SIG-M5 treated with dmso at 0.1 percent for 504 hours (cell line): ENCODE measurements around the gene ZBTB46.
"Not testable (repeated sequence)": the region's sequence is repeated elsewhere in the genome, so short reads cannot be mapped to it uniquely, and the experiment has no call there.

ENCODE experiments used
- DNase-seq: peaks from one replicate; lab custom pipeline; 2025; ENCODE audit not compliant: unreplicated experiment; lab: John Stamatoyannopoulos, UW

ZBTB46 gene

DNA sequence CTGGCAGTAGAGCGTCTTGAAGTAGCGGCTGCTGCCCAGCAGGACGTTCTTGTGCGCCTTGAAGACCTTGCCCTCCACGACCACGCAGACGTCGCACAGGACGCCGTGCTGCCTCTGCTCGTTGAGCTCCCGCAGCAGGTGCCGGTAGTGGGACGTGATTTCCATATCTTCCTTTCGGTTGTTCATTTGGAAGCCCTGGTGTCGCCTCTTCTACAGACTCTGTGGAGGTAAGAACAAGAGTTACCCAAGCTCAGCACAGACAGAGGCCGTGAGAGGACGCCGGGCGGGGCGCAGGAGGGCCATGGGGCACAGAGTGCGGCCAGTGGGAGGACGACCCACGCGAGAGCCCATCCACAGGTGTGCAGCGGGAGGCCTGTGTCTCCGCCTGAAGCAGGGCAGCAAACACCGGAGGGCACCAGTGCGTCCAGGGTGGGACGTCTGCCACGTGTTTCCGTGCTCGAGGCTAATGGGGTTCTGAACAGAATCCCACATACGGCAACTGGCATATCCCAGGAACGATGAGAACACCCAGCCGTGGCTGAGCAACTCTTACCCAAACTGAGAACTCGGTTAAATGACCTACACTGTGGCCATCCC is 40.4 kb downstream of the ZBTB46 start:
- DNase-seq = no peak

DNA sequence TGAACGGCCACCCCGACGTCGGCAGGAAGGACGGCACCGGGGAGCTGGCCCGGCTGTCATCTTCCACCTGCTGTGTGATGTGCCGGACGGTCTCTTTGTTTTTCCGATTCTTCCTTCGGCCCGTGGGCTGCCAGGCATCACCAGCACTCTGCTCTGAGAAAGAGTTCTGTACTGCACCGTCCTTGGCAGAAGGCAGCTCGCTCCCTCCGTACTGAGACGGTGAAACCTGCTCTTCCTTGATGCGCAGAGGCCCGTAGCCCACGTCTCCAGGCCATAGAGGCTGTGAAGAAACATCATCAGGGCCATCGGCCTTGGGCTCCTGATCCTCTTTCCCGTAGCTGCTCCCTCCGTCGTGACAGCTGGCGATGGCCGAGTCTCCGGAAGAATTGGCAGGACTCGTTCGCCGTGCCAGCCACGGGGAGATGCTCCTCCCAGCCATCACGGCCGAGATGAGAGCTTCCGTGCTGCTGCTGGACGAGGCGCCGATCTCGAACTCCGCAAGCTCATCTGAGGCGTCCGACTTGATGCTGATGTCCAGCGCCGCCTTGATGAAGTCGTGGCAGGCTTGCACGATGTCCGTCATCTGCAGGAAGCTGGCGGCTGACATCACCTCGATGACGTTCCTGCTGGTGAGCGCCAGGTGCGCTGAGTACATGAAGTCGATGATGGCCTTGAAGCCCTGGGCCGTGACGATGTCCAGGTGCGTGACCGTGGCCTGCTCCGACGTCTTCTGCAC is 41.1 kb downstream of the ZBTB46 start:
- no peak for DNase-seq

DNA sequence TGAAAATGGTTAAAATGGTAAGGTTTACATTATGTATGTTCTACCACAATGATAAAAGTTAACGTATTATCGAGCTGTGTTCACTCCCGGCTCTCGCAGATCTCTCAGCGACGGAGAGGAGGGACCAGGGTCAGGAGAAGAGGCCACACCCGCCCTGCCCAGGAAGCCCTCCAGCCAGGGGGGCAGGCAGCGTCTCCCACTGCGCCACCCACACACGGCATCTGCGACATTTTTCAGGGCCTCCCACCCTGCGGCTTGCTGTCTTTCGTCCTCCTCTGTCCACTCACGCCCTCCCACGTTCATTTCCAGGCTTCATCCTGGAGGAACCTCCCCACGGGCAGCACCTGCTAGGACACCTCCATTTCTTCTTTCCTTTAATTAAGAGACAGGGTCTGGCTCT is 43.3 kb downstream of the ZBTB46 start:
- DNase-seq = no peak

DNA sequence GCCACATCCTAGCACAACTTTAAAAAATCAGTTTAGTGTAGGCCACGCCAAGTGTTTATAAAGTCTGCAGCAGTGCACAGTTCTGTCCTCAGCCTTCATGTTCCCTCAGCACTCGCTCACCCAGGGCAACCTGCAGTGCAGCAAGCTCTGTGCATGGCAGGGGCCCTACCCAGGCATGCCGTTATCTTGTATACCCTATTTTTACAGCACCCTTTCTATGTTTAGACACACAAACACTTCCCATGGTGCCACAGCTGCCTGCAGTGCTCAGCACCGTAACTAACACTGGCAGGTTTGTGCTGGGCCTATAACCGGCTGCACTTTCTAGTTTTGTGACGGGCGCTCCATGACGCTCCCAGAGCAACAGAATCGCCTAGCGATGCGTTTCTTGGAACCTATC is 43.8 kb downstream of the ZBTB46 start:
- DNase-seq = no peak

DNA sequence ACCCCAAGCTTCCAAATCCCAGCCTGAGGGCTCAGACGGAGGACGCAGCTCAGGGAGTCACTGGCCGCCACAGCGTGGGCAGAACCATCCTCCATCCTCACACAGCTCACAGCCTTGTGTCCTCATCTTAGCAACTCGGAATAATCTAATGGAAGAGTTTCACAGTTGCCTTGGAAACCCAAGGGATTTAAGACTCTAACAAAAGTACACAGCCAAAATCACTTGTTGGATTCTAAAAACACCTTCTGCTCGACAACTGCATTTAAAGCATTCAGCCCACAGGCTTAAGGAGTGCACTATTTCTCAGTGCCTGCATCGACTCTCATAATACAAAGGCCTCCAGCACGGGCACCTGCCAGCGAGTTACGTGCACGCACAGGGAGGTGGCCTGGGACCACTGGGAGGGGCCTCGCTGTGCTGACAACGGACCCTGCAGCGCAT is 45.4 kb downstream of the ZBTB46 start:
- no peak for DNase-seq

DNA sequence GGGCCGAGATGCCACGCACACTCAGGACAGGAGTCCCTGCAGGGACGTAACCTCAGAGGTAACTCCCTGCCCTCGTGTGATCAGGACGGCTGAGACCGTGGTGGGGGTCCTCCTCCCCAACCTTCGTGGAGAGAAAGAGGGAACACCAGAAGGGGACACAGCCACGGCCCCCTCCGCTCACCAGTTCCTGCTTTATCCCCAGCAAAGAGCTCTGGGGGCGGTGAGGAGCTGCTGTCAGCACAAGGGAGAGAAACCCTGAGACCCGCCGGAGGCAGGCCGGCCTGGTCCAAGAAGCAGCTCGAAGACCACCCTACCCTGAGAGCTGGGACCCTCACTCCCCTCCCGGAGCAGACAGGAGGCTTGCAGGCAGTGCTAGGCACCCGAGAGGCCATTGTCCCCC is 47.1 kb downstream of the ZBTB46 start:
- no peak for DNase-seq

DNA sequence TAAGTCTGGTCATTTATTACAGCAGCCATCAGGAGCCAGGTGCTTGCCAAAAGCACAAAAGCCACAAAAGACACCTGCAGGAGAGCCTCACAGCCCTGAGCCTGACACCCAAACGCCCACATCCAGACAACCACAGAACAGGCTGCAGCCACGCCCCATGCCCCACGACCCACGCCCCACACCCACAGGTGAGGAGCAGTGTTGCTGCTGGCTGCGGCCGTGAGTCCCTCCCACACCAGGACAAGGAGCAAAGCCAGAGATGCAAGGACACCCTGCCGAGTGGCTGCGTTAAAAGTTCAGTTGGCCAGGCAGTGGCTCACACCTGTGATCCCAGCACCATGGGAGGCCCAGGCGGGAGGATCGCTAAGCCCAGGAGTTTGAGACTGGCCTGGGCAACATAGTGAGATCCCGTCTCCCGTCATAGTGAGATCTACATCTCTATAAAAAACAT is 48.5 kb downstream of the ZBTB46 start:
- no peak for DNase-seq

DNA sequence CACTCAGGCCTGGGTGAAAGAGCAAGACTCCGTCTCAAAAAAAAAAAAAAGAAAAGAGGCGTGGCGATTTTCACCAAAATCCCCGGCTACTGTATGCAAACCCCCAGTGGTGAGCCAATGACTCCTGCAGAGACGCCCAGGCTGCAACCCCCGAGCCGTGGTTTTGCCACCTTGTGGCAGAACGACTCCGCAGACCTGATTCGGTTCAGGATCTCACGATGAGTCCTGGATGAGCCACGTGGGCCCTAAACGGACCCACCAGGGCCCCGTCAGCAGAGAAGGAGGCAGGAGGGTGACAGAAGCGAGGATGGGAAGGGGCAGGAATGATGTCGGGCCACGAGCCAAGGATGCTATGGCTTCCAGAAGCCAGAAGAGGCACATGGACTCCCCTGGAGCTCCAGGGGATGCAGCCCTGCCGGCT is 49.0 kb downstream of the ZBTB46 start:
- DNase-seq = peak; percentile 37

DNA sequence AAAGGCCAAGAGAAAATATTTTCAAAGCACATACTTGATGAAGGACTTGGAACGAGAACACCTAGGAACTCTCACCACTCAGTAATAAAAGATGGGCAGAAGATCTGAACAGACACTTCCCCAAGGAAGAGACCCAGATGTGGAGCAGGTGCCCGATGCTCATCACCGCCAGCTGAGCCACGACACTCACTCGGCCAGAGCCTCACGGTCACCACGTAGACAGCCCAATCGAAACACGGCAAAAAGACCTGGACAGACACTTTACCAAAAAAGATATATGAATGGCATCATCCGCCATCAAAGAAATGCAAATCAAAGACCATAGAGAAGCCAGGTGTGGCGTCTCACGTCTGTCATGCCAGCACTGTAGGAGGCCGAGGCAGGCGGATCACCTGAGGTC is 49.9 kb downstream of the ZBTB46 start:
- no peak for DNase-seq

DNA sequence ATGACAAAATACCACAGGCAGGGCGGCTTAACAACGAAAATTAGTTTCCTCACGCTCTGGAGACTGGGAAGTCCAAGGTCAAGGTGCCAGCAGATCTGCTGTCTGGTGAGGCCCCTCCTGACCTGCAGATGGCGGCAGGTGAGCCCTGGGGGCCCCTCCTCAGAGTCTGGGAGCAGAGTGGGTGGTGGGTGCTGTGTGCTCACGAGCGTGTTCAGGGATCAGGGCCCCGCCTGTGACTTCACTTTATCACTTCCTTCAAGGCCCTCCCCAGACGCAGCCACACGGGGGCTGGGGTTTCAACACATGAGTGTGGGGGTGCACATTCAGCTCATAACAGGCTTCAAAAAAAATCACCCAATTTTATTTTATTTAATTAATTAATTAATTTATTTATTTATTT is 52.2 kb downstream of the ZBTB46 start:
- DNase-seq = no peak

DNA sequence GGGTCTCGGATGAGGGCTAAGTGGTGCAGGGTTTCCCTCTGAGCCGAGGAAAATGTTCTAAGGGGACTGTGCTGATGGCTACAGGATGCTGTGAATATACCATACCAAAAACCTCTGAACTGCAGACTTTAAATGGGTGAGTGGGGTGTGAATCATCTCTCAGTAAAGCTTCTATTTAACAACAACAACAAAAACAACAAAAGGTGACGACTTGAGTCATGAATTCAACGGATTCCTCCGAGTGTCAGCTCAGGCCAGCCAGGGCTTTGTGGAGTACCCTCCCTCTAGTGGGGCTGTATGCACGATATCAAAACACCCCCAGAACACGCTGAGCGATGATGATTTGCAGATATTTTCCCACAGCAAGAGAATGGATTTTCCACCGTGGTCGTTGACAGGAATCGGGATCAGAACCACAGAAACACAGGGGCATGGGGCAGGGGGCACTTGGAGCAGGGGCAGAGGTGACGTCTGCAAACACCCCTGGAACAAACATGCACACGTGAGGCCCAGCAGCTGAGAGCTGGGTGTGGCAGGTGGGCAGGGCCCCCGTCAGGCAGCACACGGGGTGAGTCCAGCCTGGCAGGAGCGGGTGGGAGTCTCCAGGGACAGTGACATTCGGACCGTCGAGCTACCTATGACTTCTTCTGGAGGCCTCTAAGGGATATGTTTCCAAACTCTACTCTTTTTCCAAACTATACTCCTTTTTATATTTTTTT is 52.9 kb downstream of the ZBTB46 start:
- no peak for DNase-seq

DNA sequence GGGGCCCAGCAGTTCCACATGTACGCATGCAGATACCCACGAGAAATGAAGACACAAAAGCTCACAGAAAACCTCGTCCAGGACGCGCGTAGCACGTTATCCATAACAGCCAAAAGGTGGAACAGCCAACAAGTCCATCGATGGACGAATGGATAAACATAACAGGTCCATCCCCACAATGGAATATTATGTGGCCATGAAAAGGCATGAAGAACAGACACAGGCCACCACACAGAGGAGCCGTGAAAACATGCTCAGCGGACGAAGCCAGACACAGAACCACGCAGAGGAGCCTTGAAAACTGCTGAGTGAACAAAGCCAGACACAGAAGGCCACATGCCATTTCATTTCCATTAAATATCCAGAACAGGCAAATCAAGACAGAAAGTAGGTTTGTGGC is 53.5 kb downstream of the ZBTB46 start:
- no peak for DNase-seq

DNA sequence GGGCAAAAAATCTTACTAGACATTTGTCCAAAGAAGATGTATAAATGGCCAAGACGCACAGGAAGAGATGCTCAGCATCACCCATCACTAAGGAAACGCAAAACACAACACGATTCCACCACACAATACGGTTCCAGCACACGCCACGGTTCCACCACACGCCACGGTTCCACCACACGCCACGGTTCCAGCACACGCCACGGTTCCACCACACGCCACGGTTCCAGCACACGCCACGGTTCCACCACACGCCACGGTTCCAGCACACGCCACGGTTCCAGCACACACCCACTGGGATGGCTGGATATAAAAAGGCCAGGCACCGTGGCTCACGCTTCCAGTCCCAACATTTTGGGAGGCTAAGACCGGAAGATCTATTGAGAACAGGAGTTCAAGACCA is 54.2 kb downstream of the ZBTB46 start:
- not testable (repeated sequence) for DNase-seq

DNA sequence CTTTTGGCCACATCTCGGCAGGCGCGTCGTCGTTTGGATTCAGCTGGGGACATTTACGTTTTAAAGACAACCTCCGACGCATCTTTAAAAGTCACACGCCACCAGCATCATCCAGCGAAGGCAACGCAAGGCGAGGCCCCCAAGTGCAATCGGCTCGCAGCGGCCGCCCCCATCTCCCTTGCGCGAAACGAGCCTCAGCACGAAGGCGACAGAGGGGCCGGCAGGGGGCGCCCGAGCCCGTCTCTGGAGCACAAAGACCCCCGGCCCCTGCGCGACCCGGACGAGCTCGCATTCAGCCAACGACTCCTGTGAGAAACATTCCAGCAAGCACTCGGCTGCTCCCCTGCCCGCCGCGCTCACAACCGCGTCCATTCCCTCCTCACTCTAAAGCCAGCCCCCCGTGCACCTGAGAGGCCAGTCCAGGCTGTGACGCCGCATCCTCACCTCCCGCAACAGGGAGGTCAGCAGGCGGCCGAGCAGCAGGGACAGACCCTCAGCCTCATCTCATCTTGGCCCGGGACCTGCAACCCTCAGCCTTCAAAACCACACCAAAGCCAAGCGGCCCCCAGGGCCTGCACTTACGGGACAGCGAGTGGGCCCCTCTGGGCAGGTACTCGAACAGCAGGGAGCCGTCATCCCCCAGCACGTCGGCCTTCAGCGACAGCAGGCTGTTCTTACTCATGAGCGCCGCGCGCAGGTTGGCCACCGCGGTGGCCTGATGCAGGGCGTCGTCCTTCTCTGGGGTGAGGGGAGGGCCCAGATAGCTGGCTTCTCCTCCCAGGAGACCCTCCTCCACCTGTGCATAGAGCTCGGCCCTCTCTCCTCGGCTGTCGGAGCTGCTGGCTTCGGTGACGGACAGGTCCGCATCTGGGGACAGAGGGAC is 55.7 kb downstream of the ZBTB46 start:
- DNase-seq = no peak

DNA sequence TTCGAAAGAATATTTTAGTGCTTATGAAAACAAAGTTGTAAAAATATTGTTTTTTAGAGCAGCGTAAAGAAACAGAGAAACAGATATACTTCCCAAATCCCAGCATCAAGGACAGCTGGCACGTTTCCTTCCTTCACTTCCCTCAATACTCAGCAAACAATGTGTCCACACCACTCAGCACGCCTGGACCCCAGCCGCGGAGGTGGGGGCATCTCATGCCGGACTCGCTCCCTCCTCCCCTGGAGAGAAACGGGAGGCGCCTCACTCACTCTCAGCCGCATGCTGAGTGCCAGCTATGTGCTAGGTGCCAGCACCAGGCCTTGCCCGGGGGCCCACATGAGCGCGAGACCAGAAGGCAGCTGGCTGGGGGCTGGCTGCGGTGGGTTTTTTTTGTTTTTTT is 56.8 kb downstream of the ZBTB46 start:
- DNase-seq = no peak

DNA sequence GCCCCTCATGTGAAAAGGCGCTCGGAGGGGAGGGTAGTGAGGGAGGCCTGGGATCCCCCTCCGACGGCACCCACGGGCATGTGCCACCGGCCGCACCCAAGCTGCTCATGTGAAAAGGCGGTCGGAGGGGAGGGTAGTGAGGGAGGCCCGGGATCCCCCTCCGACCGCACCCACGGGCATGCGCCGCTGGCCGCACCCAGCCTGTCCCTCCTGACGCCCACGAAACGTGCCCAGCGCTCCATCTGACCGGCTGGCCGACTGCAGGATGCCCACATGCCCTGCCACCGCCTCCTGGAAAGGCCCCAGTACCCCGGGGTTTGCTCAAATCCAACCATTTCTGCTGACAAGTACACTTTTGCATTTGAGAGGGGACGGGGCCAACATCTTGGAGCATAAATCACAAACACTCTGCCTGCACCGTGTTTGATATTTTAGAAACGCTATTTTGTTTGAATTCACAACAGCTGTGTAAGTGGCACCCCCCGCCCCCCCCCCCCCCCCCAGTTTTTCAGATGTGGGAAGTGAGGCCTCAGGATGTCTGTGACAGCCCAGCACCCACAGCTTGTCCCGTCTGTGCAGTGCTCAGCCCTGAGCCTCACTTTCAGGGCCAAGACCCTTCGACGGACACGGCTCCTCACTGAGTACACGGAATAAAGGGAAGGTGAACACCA is 57.4 kb downstream of the ZBTB46 start:
- no peak for DNase-seq

DNA sequence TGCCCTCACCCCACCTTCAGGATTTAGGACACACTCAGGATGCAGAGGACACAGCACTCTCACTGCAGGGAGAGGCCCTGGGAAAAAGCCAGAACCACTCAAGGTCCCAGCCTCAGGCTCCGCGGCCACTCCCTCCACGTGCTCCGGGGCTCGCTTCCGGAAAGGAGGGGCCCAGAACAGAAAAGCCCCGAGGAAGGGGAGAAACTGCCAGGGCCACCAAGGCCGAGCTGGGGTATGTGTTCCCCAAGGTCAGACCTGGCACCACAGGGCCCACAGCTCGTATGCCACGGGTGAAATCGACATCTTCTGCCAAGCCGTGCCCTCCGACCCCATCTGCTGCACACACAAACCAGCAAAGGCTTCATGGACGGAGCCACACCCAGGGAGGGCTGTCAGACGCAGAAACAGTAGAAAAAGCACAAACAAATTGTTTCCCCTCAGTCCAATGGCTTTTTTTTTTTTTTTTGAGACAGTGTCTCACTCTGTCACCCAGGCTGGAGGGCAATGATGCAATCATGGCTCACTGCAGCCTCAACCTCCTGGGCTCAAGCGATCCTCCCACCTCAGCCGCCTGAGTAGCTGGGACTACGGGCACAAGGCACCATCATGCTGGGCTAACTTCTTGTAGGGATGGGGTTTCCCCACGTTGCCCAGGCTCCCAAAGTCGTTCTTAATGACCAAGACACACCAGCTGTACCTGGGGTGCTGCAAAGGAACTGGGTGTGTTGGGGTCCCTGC is 58.1 kb downstream of the ZBTB46 start:
- no peak for DNase-seq

DNA sequence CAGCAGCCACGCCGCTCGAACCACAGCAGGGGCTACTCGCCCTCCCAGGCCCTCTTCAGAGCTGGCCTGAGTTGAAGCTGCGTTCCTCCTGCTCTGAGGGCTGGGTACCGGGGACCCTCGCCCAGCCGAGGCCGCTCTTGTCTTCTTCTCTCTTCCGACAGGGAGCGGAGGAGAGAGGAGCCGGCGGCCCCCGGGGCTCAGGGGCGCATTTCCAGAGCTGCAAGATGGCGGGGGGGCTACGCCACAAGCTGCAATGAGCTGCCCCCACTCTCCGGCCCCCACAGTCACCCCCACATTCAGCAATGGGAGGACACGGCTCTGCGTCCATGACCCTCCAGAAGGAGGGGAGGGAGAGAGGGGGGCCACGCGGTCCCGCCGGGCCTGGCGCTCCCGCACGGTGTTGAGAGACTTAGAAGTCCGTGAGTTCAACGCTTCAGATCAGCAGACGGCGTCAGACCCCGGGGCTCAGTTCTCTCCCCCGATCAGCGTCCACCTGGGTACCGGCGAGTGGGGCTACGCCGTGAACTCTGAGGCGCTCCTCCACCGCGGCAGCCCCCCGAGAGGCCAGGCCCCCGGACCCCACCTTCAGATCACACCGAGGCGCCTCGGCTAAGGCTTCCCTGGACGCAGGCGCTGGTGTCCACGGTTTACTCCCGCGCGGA is 59.9 kb downstream of the ZBTB46 start:
- no peak for DNase-seq

DNA sequence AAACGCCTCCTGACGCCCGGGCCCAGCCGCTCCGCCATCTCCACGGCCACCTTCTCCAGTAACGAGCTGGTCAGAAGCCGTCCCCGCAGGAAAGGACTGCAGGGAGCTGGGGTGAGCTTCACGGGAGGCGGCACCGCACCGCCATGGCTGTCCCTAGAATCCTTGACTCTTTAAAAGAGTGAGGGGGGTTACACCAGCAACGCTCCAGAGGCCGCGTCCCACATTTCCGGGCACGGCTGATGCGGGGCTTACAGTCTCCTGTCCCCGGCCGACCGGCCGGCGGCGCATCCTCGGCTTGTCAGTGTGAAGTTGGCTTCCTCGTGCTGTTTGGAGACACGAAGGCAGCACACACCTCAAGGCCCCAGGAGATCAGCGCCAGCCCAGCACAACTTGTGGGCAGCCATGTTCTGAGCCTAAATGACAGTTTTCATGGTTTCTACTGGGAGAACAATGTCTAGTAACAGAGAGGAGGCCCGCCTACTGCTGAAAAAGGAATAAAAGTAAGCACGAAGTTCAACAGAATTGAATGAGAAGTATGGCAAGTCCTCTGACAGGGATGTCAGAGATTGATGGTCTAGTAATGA is 61.1 kb downstream of the ZBTB46 start:
- DNase-seq = no peak
